Endothelial cell of umbilical vein (primary cell): ENCODE measurements around the gene PRPF38B.

Source experiments
- CTCF ChIP-seq, 2 donors: IDR thresholded peaks; 1 replicate in 1 of 2; 2 replicates in 1 of 2; pipeline ENCODE4 v1.5.1; 2011; ENCODE audit warnings: low read length in 2 of 2, mild to moderate bottlenecking in 2 of 2, moderate library complexity in 2 of 2, control low read depth in 1 of 2, inconsistent platforms in 1 of 2, low read depth in 1 of 2; ENCODE audit not compliant: insufficient read depth in 1 of 2; ENCODE audit errors: extremely low read depth in 1 of 2
- EZH2 ChIP-seq: IDR thresholded peaks from 2 replicates; pipeline ENCODE4 v1.6.1; 2012; ENCODE audit warnings: borderline replicate concordance, low read depth, mild to moderate bottlenecking, moderate library complexity, low read length, inconsistent platforms; ENCODE audit not compliant: severe bottlenecking
- FOS ChIP-seq: IDR thresholded peaks from 2 replicates; pipeline ENCODE4 v1.6.1; 2011; ENCODE audit warnings: mild to moderate bottlenecking, low read length, moderate library complexity, borderline replicate concordance; ENCODE audit not compliant: insufficient read depth
- GATA2 ChIP-seq: IDR thresholded peaks from 2 replicates; pipeline ENCODE4 v1.7.0; 2011; ENCODE audit warnings: low read depth, mild to moderate bottlenecking, moderate library complexity, mixed read lengths, low read length; ENCODE audit not compliant: insufficient read length, insufficient read depth
- JUN ChIP-seq: IDR thresholded peaks from 2 replicates; pipeline ENCODE4 v1.6.1; 2011; ENCODE audit warnings: borderline replicate concordance, low read depth; ENCODE audit not compliant: insufficient read length, insufficient read depth
- MYC ChIP-seq: IDR thresholded peaks from one replicate; pipeline ENCODE4 v1.6.1; 2011; ENCODE audit warnings: mild to moderate bottlenecking, low read depth, low read length
- POLR2A ChIP-seq: IDR thresholded peaks from 2 replicates; pipeline ENCODE4 v1.6.1; 2012; ENCODE audit warnings: low read depth, mild to moderate bottlenecking, control low read depth, low read length
- POLR2AphosphoS5 ChIP-seq: IDR thresholded peaks from 2 replicates; pipeline ENCODE4 v1.6.1; 2012; ENCODE audit warnings: low read depth, mild to moderate bottlenecking, control low read depth, low read length, moderate library complexity; ENCODE audit not compliant: insufficient read depth
- TF ChIP-seq, protein P1 (sequence below): IDR thresholded peaks from 2 replicates; pipeline ENCODE4 v1.6.1; 2011; ENCODE audit not compliant: insufficient read depth, insufficient read length

DNA sequence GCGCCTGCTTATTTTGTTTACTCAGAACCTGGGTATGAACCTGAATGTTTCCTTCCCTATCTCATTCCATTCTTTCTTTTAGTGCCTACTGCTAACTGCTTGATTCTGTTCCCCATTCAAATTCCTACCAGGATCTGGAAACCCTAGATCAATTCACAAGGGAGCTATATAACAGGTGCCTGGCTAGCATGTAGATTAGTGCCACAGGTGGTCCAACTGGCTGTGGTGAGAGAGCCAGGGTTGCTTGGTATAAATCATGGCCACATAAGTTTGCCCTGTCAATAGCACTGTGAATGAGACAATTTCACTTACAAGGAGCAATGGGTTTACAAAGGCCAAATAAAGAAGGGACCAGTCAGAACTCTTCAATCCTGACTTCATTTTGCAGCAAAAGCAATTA, 6.6 kb upstream of the PRPF38B start:
- TF ChIP-seq CTCF (IDR thresholded peaks at IDR 0.05; ENCODE audit: extremely low read depth in 1 of 2, insufficient read depth in 1 of 2, low read depth in 1 of 2, low read length in 2 of 2) (no peak), POLR2A (no peak), MYC (no peak), EZH2 (no peak), POLR2AphosphoS5 (no peak), JUN (no peak), FOS (no peak), GATA2 (no peak)
- TF ChIP-seq, protein P1, sequence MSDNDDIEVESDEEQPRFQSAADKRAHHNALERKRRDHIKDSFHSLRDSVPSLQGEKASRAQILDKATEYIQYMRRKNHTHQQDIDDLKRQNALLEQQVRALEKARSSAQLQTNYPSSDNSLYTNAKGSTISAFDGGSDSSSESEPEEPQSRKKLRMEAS, result no peak
